Bronchial epithelial cell (primary cell): ENCODE results near the gene GBA3. TPM values are rescaled to one million over a fixed set of nuclear protein-coding genes. Genes with fewer than 3 reads are reported as not detected.

Experiments
- DNase-seq: peaks from one replicate; pipeline ENCODE4 v3.0.0-alpha.2; 2010; ENCODE audit warnings: low read depth
- FAIRE-seq: peaks from 2 replicates; lab custom pipeline; 2011; peaks lifted over from hg19 to GRCh38; lab: Jason Lieb, UNC
- H3K27me3 ChIP-seq: 2 replicates; pipeline ENCODE4 v1.5.1; 2011; ENCODE audit warnings: low read length; ENCODE audit not compliant: control insufficient read depth, insufficient read depth
- H3K36me3 ChIP-seq: 2 replicates; pipeline ENCODE4 v1.5.1; 2011; ENCODE audit warnings: low read length; ENCODE audit not compliant: control insufficient read depth, insufficient read depth
- H3K4me3 ChIP-seq: 2 replicates; pipeline ENCODE4 v1.5.1; 2011; ENCODE audit warnings: mild to moderate bottlenecking, low read depth, low read length, control low read depth
- CTCF ChIP-seq: IDR thresholded peaks from 2 replicates; pipeline ENCODE4 v1.5.1; 2011; ENCODE audit warnings: mild to moderate bottlenecking, moderate library complexity, low read length, control low read depth, inconsistent platforms; ENCODE audit not compliant: insufficient read depth, severe bottlenecking
- total RNA-seq: library from RNA; depleted of rRNA; stranded (reverse); fragments of >200 nt; gene quantifications from 2 replicates; pipeline ENCODE4 v1.2.1, GENCODE V29; 2014

Gene GBA3
- total RNA-seq, 1 donor from 2014 or later, result under 0.01 TPM

DNA sequence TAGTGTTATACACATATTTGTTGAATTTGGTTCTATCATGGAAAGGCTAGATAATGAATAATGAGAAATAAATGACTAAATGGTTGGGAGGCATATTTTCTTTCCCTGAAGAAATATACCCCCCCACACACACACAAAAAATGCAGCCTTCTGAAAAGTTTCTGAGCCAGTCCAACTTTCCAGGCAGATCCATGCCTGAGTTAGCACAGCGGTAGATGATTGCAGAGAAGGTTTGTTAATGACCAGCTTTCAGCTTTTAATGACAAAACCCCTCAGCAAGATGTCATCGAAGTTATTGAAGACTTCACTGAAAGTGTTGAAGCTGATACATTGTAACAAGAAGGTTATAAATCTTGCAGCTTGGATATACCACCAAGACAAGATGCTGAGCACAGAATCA, 61.4 kb downstream of the GBA3 start:
- no peak for TF ChIP-seq CTCF
- Histone ChIP-seq H3K4me3 (no peak overlapping the region), H3K36me3 (no peaks in the 10 kb centered on the region), H3K27me3 (no peaks in the 10 kb centered on the region)
- FAIRE-seq, result no peak
- no peak for DNase-seq

GRCh38 chr4:22762548-22762947, 69.8 kb downstream of the GBA3 start:
- no peak for DNase-seq
- no peak for TF ChIP-seq CTCF
- Histone ChIP-seq H3K27me3 (no peaks in the 10 kb centered on the region), H3K36me3 (no peaks in the 10 kb centered on the region), H3K4me3 (no peak overlapping the region)
- no peak for FAIRE-seq

GRCh38 chr4:22764183-22764582, 71.4 kb downstream of the GBA3 start:
- Histone ChIP-seq H3K36me3 (no peaks in the 10 kb centered on the region), H3K27me3 (no peaks in the 10 kb centered on the region), H3K4me3 (no peak overlapping the region)
- FAIRE-seq, result no peak
- TF ChIP-seq CTCF, result no peak
- DNase-seq, result no peak

- DNase-seq, result no peak
- no peak for TF ChIP-seq CTCF
- Histone ChIP-seq H3K4me3 (no peak overlapping the region), H3K36me3 (no peaks in the 10 kb centered on the region), H3K27me3 (no peaks in the 10 kb centered on the region)
- FAIRE-seq, result no peak
Observed at GRCh38 chr4:22766068-22766467, 73.3 kb downstream of the GBA3 start.

- H3K4me3 ChIP-seq, result no peak overlapping the region
- FAIRE-seq (no peak), DNase-seq (no peak)
- no peaks in the 10 kb centered on the region for H3K27me3 ChIP-seq
- H3K36me3 ChIP-seq, result no peaks in the 10 kb centered on the region
- no peak for TF ChIP-seq CTCF
Observed at GRCh38 chr4:22778547-22779163, 85.9 kb downstream of the GBA3 start.

DNA sequence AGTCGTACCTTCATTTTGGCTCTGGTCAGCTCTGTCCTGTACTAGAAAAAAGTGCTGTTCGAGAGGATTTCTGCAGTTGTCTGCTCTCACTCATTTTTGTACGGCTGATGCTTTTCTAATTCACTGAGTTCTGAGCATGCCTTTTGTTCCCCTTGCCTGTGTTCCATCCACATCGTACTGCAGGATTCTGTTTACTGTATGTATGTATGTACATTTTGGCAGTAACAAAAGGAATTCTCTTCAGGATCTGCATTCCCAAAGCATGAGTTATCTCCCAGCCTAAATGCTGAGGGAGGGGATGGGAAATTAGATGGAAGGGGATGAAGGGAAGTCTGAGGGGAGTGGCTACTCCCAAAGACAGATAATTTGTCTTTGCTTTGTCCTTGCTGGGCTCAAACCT, 87.6 kb downstream of the GBA3 start:
- H3K27me3 ChIP-seq, result no peaks in the 10 kb centered on the region
- H3K4me3 ChIP-seq, result no peak overlapping the region
- TF ChIP-seq CTCF, result no peak
- FAIRE-seq (no peak), DNase-seq (no peak)
- no peaks in the 10 kb centered on the region for H3K36me3 ChIP-seq
